Measurements from ENCODE around the gene RP9.
"Not testable (repeated sequence)": the region's sequence is repeated elsewhere in the genome, so short reads cannot be mapped to it uniquely, and the experiment has no call there.

Gene RP9

DNA sequence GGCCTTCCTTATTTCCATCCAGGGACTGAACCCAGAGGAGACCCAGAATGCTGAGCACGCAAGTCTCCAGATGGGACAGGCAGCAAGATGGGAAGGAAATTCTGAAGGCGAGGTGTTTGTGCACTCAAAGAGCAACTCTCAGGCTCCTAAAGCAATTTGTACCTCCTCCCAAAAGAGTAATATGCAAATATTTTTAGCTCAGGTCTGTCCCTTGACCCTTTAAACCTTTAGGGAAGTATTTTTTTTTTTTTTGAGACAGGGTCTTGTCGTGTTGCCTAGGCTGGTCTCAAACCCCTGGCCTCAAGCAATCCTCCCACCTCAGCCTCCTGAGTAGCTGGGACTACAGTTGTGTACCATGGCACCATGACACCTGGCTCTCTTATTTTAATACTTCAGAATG lies 8.4 kb downstream of the RP9 start:
- no peak overlapping the region for H3K4me3 ChIP-seq (ENCODE audit: low read length)
- peaks cover 10% of the 10 kb centered on the region for H3K4me1 ChIP-seq (ENCODE audit: control insufficient read depth, insufficient read depth, low read length)
- H3K9me3 ChIP-seq (ENCODE audit: control insufficient read depth, low read length), result no peaks in the 10 kb centered on the region
- no peak overlapping the region for H3K9ac ChIP-seq (ENCODE audit: low read length)
- H3K27me3 ChIP-seq (replicated peaks; ENCODE audit: control insufficient read depth, insufficient read depth, low read length), result no peaks in the 10 kb centered on the region
- peaks cover 64% of the 10 kb centered on the region for H3K36me3 ChIP-seq (ENCODE audit: control insufficient read depth, insufficient read depth, low read length, severe bottlenecking)
- no peak for DNase-seq (ENCODE audit: low read depth)

DNA sequence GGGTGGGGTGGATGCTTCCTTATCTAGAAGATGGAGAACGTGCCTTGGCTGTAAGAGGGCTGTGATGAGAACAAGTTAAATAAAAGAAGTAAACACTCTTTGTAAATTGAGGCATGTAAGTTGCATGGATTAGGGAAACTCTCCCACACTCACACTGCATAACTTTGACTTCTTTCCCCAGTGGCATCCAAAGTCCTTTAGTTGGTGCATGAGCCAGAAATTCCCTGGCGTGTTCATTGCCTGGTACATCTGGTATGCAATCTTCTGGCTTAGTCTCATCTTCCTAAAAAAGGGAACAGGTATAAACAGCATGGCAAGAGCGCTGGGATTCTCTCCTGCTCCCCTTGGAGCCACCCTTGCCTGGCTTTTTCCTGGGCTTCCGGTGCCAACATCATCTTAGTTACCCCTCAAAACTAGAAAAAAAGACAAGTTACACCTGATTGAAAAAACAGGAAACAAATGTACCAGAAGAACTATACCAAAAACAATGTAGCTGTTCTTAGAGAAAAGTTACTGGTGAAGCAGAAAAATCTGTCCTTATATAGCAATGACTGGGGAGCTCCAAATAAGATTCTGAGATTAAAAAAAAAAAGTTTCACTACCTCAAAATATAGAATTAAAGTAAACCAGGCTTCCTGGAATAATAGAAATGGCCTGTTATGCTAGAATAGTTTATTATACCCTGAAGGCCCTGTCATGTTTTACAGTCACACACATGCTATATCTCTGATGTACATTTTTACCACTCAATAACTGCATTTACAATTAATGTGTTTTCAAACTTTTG lies 9.9 kb downstream of the RP9 start:
- H3K9me3 ChIP-seq (ENCODE audit: control insufficient read depth, low read length), result no peaks in the 10 kb centered on the region
- H3K9ac ChIP-seq (ENCODE audit: low read length), result no peak overlapping the region
- no peaks in the 10 kb centered on the region for H3K27me3 ChIP-seq (replicated peaks; ENCODE audit: control insufficient read depth, insufficient read depth, low read length)
- H3K36me3 ChIP-seq (ENCODE audit: control insufficient read depth, insufficient read depth, low read length, severe bottlenecking), result peaks cover 76% of the 10 kb centered on the region
- DNase-seq (ENCODE audit: low read depth), result no peak
- H3K4me1 ChIP-seq (ENCODE audit: control insufficient read depth, insufficient read depth, low read length), result peaks cover 10% of the 10 kb centered on the region
- H3K4me3 ChIP-seq (ENCODE audit: low read length), result no peak overlapping the region

DNA sequence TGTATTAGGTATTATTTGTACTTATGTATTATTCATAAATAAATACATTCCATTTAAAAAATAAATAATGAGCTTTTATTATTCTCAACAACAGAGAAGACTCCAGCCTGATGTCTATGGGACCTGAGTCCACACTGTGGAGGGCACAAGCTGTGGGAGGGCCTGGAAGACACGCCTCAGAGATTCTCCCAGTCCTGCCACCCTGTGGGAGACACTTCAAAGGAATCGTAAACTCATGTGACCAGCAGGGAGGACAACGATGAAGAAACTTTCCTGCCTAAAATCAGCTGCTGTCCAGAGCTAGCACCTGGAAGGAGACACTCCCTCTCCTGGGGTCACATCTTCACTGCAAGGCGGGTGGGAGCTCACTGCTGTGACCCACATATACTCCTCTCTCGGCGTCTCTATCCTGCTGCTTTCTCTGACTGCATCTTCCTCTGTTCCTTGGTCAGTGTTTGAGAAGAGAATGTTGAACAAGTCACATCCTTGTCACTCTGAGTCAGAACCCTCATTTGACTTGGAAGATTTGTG lies 14.4 kb downstream of the RP9 start:
- not testable (repeated sequence) for DNase-seq (ENCODE audit: low read depth); H3K4me3 ChIP-seq (ENCODE audit: low read length); H3K9ac ChIP-seq (ENCODE audit: low read length); H3K27me3 ChIP-seq (replicated peaks; ENCODE audit: control insufficient read depth, insufficient read depth, low read length); H3K4me1 ChIP-seq (ENCODE audit: control insufficient read depth, insufficient read depth, low read length); H3K9me3 ChIP-seq (ENCODE audit: control insufficient read depth, low read length)
- H3K36me3 ChIP-seq (ENCODE audit: control insufficient read depth, insufficient read depth, low read length, severe bottlenecking), result peaks cover 66% of the 10 kb centered on the region

DNA sequence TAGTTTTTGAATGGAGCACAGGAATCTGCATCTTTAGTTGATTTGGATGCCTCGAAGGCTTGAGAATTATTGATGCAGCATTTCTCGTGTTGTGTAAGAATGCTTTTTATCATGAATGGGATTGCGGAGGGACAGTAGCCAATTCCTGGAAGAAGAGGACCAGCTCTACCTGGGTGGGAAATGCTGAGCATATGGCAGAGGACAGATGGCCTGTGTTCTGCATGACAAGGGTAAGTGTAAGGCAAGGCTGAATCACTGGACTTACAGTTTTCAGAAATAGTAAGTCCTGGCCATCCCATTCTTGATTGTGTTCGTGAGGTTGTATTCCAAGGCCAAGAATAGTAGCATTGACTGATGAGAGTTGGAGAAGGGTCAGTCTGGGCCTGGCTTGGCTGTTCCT lies 15.9 kb downstream of the RP9 start:
- no peaks in the 10 kb centered on the region for H3K27me3 ChIP-seq (replicated peaks; ENCODE audit: control insufficient read depth, insufficient read depth, low read length)
- H3K4me1 ChIP-seq (ENCODE audit: control insufficient read depth, insufficient read depth, low read length), result no peaks in the 10 kb centered on the region
- no peak overlapping the region for H3K4me3 ChIP-seq (ENCODE audit: low read length)
- H3K9me3 ChIP-seq (ENCODE audit: control insufficient read depth, low read length), result no peaks in the 10 kb centered on the region
- DNase-seq (ENCODE audit: low read depth), result no peak
- no peak overlapping the region for H3K9ac ChIP-seq (ENCODE audit: low read length)
- peaks cover 50% of the 10 kb centered on the region for H3K36me3 ChIP-seq (ENCODE audit: control insufficient read depth, insufficient read depth, low read length, severe bottlenecking)

DNA sequence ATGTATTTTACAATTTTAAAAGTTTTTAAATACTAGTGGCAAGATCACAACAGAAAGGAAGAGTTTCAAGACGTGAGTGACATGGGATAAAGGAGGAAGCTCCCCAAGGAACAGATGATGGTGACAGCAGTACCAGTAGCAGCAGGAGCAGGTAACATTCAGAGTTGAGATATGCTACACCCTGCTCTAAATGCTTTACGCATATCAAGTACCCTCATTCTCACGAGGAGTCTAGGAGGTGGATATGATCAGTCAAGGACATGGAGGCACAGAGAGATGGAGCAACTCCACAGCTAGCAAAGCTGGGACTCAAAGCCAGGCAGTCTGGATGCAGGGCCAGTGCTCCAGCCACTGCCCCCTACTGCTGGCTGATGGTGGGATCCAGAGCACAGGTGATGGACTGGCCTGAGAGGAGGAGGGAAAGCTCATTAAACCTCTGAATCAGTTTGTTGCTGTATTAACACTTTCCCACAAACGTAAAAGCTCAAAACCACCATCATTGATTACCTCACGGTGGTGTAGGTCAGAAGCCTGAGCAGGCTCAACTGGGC lies 17.5 kb downstream of the RP9 start:
- Histone ChIP-seq H3K9me3 (ENCODE audit: control insufficient read depth, low read length) (no peaks in the 10 kb centered on the region), H3K4me3 (ENCODE audit: low read length) (no peak overlapping the region), H3K9ac (ENCODE audit: low read length) (no peak overlapping the region), H3K36me3 (ENCODE audit: control insufficient read depth, insufficient read depth, low read length, severe bottlenecking) (peaks cover 35% of the 10 kb centered on the region), H3K27me3 (replicated peaks; ENCODE audit: control insufficient read depth, insufficient read depth, low read length) (no peaks in the 10 kb centered on the region), H3K4me1 (ENCODE audit: control insufficient read depth, insufficient read depth, low read length) (no peaks in the 10 kb centered on the region)
- DNase-seq (ENCODE audit: low read depth), result no peak

DNA sequence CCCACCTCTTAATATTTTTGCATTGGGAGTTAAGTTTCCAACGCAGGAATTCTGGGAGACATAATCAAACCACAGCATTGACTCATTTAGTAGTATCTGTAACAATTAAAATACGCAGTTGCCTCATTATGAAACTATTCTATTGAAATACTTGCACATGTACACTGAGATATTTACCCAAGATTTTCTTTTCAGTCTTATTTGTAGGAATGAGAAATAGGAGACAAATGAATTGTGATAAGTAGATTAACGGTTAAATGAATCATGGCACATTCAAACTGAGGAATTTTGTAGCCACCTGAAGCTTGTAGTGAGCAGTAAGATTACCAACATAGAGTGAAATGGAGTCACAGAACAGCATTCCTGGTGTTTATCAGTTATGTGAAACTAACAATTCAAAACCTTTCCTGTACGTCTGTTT lies 18.1 kb downstream of the RP9 start:
- no peaks in the 10 kb centered on the region for H3K9me3 ChIP-seq (ENCODE audit: control insufficient read depth, low read length)
- H3K36me3 ChIP-seq (ENCODE audit: control insufficient read depth, insufficient read depth, low read length, severe bottlenecking), result peaks cover 30% of the 10 kb centered on the region
- peak; percentile 34 for DNase-seq (ENCODE audit: low read depth)
- no peak overlapping the region for H3K9ac ChIP-seq (ENCODE audit: low read length)
- no peaks in the 10 kb centered on the region for H3K4me1 ChIP-seq (ENCODE audit: control insufficient read depth, insufficient read depth, low read length)
- no peaks in the 10 kb centered on the region for H3K27me3 ChIP-seq (replicated peaks; ENCODE audit: control insufficient read depth, insufficient read depth, low read length)
- no peak overlapping the region for H3K4me3 ChIP-seq (ENCODE audit: low read length)

DNA sequence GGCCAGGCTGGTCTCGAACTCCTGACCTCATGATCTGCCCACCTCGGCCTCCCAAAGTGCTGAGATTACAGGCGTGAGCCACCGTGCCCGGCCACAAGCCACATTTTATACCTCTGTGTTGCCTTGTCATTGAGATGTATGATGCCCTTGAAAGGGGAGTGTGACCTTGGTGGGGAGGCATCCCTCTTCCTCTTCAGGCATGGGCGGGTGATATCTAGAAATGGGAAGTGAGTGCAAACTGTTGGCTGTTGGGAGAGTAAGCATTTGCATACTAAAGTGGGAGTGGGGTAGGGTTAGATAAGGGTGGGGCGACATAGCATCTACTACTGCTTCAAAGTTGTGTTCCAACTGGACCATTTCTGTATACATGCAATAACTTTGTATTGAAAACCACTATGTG lies 20.1 kb downstream of the RP9 start:
- Histone ChIP-seq H3K4me3 (ENCODE audit: low read length) (no peak overlapping the region), H3K4me1 (ENCODE audit: control insufficient read depth, insufficient read depth, low read length) (no peaks in the 10 kb centered on the region), H3K36me3 (ENCODE audit: control insufficient read depth, insufficient read depth, low read length, severe bottlenecking) (peaks cover 12% of the 10 kb centered on the region), H3K9ac (ENCODE audit: low read length) (no peak overlapping the region), H3K27me3 (replicated peaks; ENCODE audit: control insufficient read depth, insufficient read depth, low read length) (no peaks in the 10 kb centered on the region), H3K9me3 (ENCODE audit: control insufficient read depth, low read length) (no peaks in the 10 kb centered on the region)
- DNase-seq (ENCODE audit: low read depth), result no peak

DNA sequence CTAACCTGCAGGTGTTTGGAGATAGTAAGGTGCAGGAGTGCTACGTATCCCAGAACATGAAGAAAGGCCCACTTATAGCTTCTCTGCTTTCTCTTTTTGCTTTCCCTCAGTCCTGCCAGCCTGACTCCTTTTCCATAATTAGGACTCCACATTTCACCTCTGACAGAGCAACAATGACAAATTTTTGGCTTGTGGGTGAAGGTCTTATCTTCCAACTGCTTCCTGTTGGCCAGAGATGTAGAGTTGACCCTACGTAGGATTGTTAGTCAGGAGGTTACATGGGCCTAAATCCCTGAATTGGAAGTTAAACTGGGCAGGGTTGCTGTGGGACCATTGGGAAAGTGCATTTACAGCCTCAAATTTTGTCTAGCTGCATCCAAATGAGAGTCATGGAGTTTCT lies 21.3 kb downstream of the RP9 start:
- H3K27me3 ChIP-seq (replicated peaks; ENCODE audit: control insufficient read depth, insufficient read depth, low read length), result peaks cover 2% of the 10 kb centered on the region
- H3K36me3 ChIP-seq (ENCODE audit: control insufficient read depth, insufficient read depth, low read length, severe bottlenecking), result no peaks in the 10 kb centered on the region
- DNase-seq (ENCODE audit: low read depth), result no peak
- no peak overlapping the region for H3K4me3 ChIP-seq (ENCODE audit: low read length)
- H3K4me1 ChIP-seq (ENCODE audit: control insufficient read depth, insufficient read depth, low read length), result no peaks in the 10 kb centered on the region
- no peak overlapping the region for H3K9ac ChIP-seq (ENCODE audit: low read length)
- H3K9me3 ChIP-seq (ENCODE audit: control insufficient read depth, low read length), result no peaks in the 10 kb centered on the region

DNA sequence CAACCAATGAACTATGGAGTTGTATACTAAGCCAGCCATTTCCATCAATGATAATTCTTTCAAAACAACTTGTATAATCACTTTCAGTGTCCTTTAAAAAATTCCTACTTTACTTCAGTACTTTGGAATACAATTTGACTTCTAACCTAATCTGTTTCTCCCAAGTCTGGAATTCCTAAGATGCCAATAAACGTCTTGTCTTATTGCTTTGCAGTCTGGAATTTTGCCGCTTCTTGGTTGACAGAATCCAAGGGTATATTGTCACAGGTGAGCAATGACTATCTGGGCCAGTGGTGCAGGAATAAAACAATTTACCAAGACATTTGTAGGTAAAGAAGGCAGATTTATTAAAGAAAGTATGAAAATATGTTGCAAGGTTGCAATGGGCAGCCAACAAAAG lies 21.8 kb downstream of the RP9 start:
- H3K9ac ChIP-seq (ENCODE audit: low read length), result no peak overlapping the region
- no peaks in the 10 kb centered on the region for H3K4me1 ChIP-seq (ENCODE audit: control insufficient read depth, insufficient read depth, low read length)
- DNase-seq (ENCODE audit: low read depth), result no peak
- H3K4me3 ChIP-seq (ENCODE audit: low read length), result no peak overlapping the region
- no peaks in the 10 kb centered on the region for H3K36me3 ChIP-seq (ENCODE audit: control insufficient read depth, insufficient read depth, low read length, severe bottlenecking)
- H3K9me3 ChIP-seq (ENCODE audit: control insufficient read depth, low read length), result no peaks in the 10 kb centered on the region
- peaks cover 3% of the 10 kb centered on the region for H3K27me3 ChIP-seq (replicated peaks; ENCODE audit: control insufficient read depth, insufficient read depth, low read length)

DNA sequence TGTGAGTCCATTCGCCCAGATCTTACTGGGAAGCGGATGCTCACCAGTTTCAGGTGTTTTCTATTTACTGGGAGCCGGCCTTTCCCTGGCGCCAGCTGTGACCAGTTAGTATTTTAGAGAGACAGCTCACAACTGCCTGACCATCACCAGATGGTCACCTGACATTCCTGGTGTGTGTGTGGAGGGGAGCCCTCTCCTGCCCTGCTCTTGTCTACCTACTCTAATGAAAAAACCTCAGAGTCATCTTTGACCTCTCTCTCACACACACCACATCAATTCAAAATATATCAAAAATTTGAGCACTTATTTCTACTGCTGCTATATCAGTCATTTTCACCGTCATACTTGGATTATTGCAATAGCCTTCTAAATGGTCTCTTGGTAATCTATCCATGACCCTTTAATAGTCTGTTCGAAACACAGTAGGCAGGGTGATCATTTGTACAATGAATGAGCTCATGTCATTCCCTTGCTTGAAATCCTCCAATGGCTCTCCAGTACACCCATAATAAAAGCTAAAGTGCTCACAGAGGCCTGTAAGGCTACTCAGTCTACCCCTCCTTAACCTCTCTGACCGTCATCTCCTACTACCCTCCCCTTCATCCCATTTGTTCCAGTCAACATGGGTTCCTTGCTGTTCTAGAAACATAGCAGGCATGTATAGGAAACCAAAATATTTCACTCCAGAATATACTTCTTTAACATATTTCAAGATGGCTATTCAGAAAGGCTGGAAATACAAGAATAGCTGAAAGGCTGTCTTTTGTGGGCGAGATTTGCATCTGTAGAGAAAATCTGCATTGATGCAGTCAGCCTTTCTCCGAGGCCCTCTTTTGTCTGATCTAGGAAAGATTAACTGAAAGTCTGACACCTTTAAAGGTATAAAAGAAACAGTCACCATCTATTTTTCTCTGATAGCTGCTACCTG lies 29.2 kb downstream of the RP9 start:
- Histone ChIP-seq H3K4me3 (ENCODE audit: low read length) (no peak overlapping the region), H3K36me3 (ENCODE audit: control insufficient read depth, insufficient read depth, low read length, severe bottlenecking) (no peaks in the 10 kb centered on the region), H3K4me1 (ENCODE audit: control insufficient read depth, insufficient read depth, low read length) (no peaks in the 10 kb centered on the region), H3K9ac (ENCODE audit: low read length) (no peak overlapping the region), H3K27me3 (replicated peaks; ENCODE audit: control insufficient read depth, insufficient read depth, low read length) (peaks cover 25% of the 10 kb centered on the region), H3K9me3 (ENCODE audit: control insufficient read depth, low read length) (no peaks in the 10 kb centered on the region)
- no peak for DNase-seq (ENCODE audit: low read depth)

DNA sequence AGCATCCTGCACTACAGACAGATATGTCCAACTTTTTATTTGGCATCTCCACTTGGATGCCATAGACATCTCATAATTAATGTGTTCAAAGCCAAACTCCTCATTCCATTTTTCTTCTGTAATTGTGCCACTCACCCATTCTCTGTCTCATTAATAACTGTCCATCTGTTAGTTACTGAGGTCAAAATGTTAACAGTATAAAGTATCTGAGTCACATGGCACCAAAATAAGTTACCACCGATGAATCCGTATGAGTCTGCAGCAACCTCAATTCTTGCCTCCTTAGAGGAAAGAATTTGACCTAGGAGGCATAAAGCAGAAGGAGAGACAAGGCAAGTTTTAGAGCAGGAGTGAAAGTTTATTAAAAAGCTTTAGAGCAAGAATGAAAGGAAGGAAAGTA lies 30.1 kb downstream of the RP9 start:
- no peak overlapping the region for H3K4me3 ChIP-seq (ENCODE audit: low read length)
- H3K9me3 ChIP-seq (ENCODE audit: control insufficient read depth, low read length), result no peaks in the 10 kb centered on the region
- H3K27me3 ChIP-seq (replicated peaks; ENCODE audit: control insufficient read depth, insufficient read depth, low read length), result peaks cover 25% of the 10 kb centered on the region
- no peak for DNase-seq (ENCODE audit: low read depth)
- no peak overlapping the region for H3K9ac ChIP-seq (ENCODE audit: low read length)
- no peaks in the 10 kb centered on the region for H3K36me3 ChIP-seq (ENCODE audit: control insufficient read depth, insufficient read depth, low read length, severe bottlenecking)
- H3K4me1 ChIP-seq (ENCODE audit: control insufficient read depth, insufficient read depth, low read length), result no peaks in the 10 kb centered on the region
